A673 (cell line): Measurements from ENCODE around the gene ARMH2.

Experiments
- EZH2 ChIP-seq: fragments of 200-600 bp; sonication (generic); IDR thresholded peaks from 2 replicates; pipeline ENCODE4 v1.6.1; 2017; ENCODE audit warnings: borderline replicate concordance, low read depth, mild to moderate bottlenecking, mixed read lengths, antibody characterized with exemption, low read length; ENCODE audit not compliant: poor library complexity, severe bottlenecking
- TF ChIP-seq, protein P1 (sequence below): fragments of 300-800, 200-600 bp; sonication (generic); conservative IDR thresholded peaks from 2 replicates; pipeline ENCODE4 v1.5.1; 2017; ENCODE audit warnings: low read depth, mild to moderate bottlenecking, antibody characterized with exemption, low read length, moderate library complexity, mixed read lengths

- no peak for TF ChIP-seq EZH2
- TF ChIP-seq, protein P1, sequence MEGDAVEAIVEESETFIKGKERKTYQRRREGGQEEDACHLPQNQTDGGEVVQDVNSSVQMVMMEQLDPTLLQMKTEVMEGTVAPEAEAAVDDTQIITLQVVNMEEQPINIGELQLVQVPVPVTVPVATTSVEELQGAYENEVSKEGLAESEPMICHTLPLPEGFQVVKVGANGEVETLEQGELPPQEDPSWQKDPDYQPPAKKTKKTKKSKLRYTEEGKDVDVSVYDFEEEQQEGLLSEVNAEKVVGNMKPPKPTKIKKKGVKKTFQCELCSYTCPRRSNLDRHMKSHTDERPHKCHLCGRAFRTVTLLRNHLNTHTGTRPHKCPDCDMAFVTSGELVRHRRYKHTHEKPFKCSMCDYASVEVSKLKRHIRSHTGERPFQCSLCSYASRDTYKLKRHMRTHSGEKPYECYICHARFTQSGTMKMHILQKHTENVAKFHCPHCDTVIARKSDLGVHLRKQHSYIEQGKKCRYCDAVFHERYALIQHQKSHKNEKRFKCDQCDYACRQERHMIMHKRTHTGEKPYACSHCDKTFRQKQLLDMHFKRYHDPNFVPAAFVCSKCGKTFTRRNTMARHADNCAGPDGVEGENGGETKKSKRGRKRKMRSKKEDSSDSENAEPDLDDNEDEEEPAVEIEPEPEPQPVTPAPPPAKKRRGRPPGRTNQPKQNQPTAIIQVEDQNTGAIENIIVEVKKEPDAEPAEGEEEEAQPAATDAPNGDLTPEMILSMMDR, result no peak
These were observed 37.4 kb downstream of the ARMH2 start for GRCh38 chr6:24761193-24761835.
